Upper lobe of left lung (tissue), 6 donors: ENCODE data around the gene HES4. TPM values are rescaled to one million over a fixed set of nuclear protein-coding genes. Genes with fewer than 3 reads are reported as not detected.
A peak's percentile ranks its signal among the peaks of the same experiment; 100 is the strongest.
"Not testable (repeated sequence)": the region's sequence is repeated elsewhere in the genome, so short reads cannot be mapped to it uniquely, and the experiment has no call there.

Experiments
- ATAC-seq, 2 donors: fragments of 200-7000 bp; cut with Tn5 transposase; one replicate each; pipeline ENCODE4 v1.9.1; 2022; ENCODE audit warnings: mild to moderate bottlenecking in 2 of 2, moderate library complexity in 2 of 2; ENCODE audit not compliant: low FRiP score in 2 of 2
- DNase-seq, 2 donors: peaks; one replicate each; pipeline ENCODE4 v3.0.0-alpha.2; 2019 to 2020
- H3K27ac ChIP-seq, 4 donors: fragments of 200-600 bp; sonication (generic); one replicate each; pipeline ENCODE4 v1.5.1; 2016 to 2019
- H3K27me3 ChIP-seq, 4 donors: fragments of 200-600 bp; sonication (generic); one replicate each; pipeline ENCODE4 v1.5.1; 2017 to 2019
- H3K36me3 ChIP-seq, 4 donors: fragments of 200-600 bp; sonication (generic); one replicate each; pipeline ENCODE4 v1.5.1; 2016 to 2019
- H3K4me1 ChIP-seq, 4 donors: fragments of 200-600 bp; sonication (generic); one replicate each; pipeline ENCODE4 v1.5.1; 2018 to 2019
- H3K4me3 ChIP-seq, 4 donors: fragments of 200-600 bp; sonication (generic); one replicate each; pipeline ENCODE4 v1.5.1; 2017 to 2019; ENCODE audit warnings: mild to moderate bottlenecking in 2 of 4, moderate library complexity in 1 of 4
- H3K9me3 ChIP-seq, 4 donors: fragments of 200-600 bp; sonication (generic); one replicate each; pipeline ENCODE4 v1.5.1; 2018 to 2019
- EP300 ChIP-seq, 4 donors: sonication (generic); formaldehyde crosslinking; IDR thresholded peaks; one replicate each; pipeline ENCODE4 v1.5.1; 2017; ENCODE audit warnings: antibody characterized with exemption in 4 of 4, control low read depth in 2 of 4
- POLR2A ChIP-seq, 4 donors: fragments of 450-650 bp; IDR thresholded peaks; one replicate each; pipeline ENCODE4 v1.5.1; 2016 to 2017; ENCODE audit warnings: antibody characterized with exemption in 4 of 4, mild to moderate bottlenecking in 2 of 4
- POLR2AphosphoS5 ChIP-seq, 2 donors: sonication (generic); formaldehyde crosslinking; IDR thresholded peaks; one replicate each; pipeline ENCODE4 v1.5.1; 2017; ENCODE audit warnings: antibody characterized with exemption in 2 of 2
- WGBS, 2 donors: methylation state at CpG; one replicate each; pipeline ENCODE4 v1.1.5; 2017 to 2018; 5-methylcytosine and 5-hydroxymethylcytosine counted together
- total RNA-seq, 6 donors: library from RNA; depleted of rRNA in 4 of 6; stranded (reverse); fragments of >200 nt in 4 of 6; gene quantifications; one replicate each; pipeline versions ENCODE4 v1.1.0 to v1.2.1, GENCODE V29; 2016 to 2021
- TF ChIP-seq, protein P1 (sequence below), 6 experiments: fragments of 450-650 bp in 4 of 6; fragments of 200-600 bp in 2 of 6; sonication (generic) in 2 of 6; IDR thresholded peaks; one replicate each; pipeline ENCODE4 v1.5.1; 2016 to 2019; ENCODE audit warnings: antibody characterized with exemption in 6 of 6
- donor health status: DM: no; HTN: no; CAD: no; lungs with moderate emphysema.
- donor health status: DM: no; HTN: yes; CAD: no; lungs with severe emphysema.

HES4 gene
- total RNA-seq, 6 donors from 2014 or later: 26.5 to 55.0 (median 35.0) TPM

DNA sequence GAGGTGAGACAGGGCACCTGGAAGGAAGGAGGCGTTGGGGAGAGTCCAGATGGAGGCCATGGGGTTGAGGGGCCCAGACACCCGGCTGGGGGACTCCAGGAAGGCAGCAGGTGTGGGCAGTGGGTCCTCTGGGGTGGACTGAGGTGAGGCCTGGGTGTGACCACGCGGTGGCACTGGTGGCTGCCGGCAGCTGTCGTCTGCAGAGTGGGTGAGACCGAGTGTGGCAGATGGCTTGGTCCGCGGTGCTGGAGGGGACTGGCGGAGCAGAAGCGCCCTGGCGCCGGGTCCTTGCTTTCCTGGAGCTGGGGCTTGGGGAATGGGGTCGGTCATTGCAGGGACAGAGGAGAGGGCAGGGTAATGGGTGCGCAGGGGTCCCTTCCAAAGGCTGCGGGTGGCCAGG is 32.5 kb upstream of the HES4 start:
- peak overlapping the region in 3 of 4 donors; percentile 50 to 59 (median 51) for H3K4me3 ChIP-seq
- DNase-seq (peak in 1 of 2 donors; percentile 86), ATAC-seq (peak; percentile 3 to 25)
- H3K36me3 ChIP-seq: peaks cover 0 to 4% (median 0%) of the 10 kb centered on the region in 4 donors
- H3K9me3 ChIP-seq: no peaks in the 10 kb centered on the region
- peak overlapping the region in 1 of 4 donors; percentile 26 for H3K27ac ChIP-seq
- H3K4me1 ChIP-seq: peaks cover 17 to 31% (median 22%) of the 10 kb centered on the region in 4 donors
- H3K27me3 ChIP-seq: peaks cover 0 to 22% (median 8%) of the 10 kb centered on the region in 4 donors
- TF ChIP-seq POLR2A (IDR thresholded peaks at IDR 0.05) (no peak), EP300 (IDR thresholded peaks at IDR 0.05) (no peak), POLR2AphosphoS5 (IDR thresholded peaks at IDR 0.05) (no peak)
- TF ChIP-seq, protein P1, sequence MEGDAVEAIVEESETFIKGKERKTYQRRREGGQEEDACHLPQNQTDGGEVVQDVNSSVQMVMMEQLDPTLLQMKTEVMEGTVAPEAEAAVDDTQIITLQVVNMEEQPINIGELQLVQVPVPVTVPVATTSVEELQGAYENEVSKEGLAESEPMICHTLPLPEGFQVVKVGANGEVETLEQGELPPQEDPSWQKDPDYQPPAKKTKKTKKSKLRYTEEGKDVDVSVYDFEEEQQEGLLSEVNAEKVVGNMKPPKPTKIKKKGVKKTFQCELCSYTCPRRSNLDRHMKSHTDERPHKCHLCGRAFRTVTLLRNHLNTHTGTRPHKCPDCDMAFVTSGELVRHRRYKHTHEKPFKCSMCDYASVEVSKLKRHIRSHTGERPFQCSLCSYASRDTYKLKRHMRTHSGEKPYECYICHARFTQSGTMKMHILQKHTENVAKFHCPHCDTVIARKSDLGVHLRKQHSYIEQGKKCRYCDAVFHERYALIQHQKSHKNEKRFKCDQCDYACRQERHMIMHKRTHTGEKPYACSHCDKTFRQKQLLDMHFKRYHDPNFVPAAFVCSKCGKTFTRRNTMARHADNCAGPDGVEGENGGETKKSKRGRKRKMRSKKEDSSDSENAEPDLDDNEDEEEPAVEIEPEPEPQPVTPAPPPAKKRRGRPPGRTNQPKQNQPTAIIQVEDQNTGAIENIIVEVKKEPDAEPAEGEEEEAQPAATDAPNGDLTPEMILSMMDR (IDR thresholded peaks at IDR 0.05): no peak
- 44 to 49% methylated on average over 14 to 16 of the region's 16 CpGs for WGBS, 2 donors

DNA sequence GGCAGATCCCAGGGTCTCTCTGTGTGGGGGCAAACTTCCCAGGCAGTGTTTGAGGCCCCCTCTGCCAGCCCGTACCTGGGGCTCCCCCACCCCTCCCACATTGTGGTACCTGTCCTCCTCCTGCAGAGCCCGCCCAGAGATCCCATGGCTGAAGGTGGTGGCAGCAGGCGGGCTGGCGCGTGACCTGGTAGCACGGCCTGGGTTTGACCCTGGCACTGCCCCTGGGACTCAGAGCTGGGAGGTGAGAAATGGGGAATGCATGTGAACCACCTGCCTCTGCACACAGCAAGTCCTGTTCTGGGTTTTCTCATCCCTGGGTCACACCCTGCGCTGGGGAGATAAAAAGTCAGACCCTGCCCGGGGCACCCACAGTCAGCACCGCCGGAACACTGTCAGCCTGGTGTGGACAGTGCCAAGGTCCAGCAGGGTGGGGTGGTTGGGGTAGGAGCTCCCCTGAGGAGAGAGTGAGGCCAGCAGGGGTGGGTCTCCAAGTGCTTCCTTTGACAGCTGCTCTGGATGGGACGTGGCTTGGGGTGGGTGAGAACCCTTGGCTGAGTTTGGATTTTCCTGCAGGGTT is 31.9 kb upstream of the HES4 start:
- DNase-seq (peak in 1 of 2 donors; percentile 59), ATAC-seq (no peak)
- H3K4me1 ChIP-seq: peaks cover 17 to 35% (median 22%) of the 10 kb centered on the region in 4 donors
- 88 to 96% methylated on average over 9 to 11 of the region's 11 CpGs for WGBS, 2 donors
- H3K27me3 ChIP-seq: peaks cover 0 to 22% (median 8%) of the 10 kb centered on the region in 4 donors
- TF ChIP-seq, protein P1 (IDR thresholded peaks at IDR 0.05): no peak
- TF ChIP-seq EP300 (IDR thresholded peaks at IDR 0.05): no peak
- no peak for TF ChIP-seq POLR2AphosphoS5 (IDR thresholded peaks at IDR 0.05)
- TF ChIP-seq POLR2A (IDR thresholded peaks at IDR 0.05): no peak
- H3K27ac ChIP-seq: no peak overlapping the region
- no peak overlapping the region for H3K4me3 ChIP-seq
- no peaks in the 10 kb centered on the region for H3K9me3 ChIP-seq
- peaks cover 0 to 4% (median 0%) of the 10 kb centered on the region in 4 donors for H3K36me3 ChIP-seq

DNA sequence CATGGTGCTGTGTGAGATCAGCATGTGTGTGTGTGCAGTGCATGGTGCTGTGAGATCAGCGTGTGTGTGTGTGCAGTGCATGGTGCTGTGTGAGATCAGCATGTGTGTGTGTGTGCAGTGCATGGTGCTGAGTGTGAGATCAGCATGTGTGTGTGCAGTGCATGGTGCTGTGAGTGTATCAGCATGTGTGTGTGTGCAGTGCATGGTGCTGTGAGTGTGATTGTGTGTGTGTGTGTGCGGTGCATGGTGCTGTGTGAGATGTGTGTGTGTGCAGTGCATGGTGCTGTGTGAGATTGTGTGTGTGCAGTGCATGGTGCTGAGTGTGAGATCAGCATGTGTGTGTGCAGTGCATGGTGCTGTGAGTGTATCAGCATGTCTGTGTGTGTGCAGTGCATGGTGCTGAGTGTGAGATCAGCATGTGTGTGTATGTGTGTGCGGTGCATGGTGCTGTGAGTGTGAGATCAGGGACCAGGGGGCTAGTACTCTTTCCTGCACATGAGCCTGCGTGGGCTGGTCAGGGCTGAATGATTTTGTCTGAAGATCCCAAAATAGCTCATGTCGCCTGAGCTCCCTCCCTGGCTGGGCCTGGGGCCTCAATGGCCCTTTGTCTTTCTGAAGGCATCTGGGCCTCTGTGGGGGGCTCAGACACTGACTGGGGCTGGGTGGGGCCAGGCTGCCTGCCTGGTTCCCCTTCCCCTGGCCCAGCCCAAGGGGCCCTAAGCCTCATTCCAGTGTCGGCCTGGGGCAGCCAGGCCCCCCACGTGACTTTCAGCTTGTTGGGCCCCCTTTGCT is 31.2 kb upstream of the HES4 start:
- not testable (repeated sequence) for H3K9me3 ChIP-seq, H3K27ac ChIP-seq, ATAC-seq, H3K4me3 ChIP-seq, H3K36me3 ChIP-seq
- DNase-seq: peak in 1 of 2 donors; percentile 46
- H3K27me3 ChIP-seq: peaks cover 0 to 22% (median 8%) of the 10 kb centered on the region in 4 donors
- 73 to 79% methylated on average over 5 to 6 of the region's 7 CpGs for WGBS, 2 donors
- peaks cover 18 to 41% (median 22%) of the 10 kb centered on the region in 4 donors for H3K4me1 ChIP-seq

DNA sequence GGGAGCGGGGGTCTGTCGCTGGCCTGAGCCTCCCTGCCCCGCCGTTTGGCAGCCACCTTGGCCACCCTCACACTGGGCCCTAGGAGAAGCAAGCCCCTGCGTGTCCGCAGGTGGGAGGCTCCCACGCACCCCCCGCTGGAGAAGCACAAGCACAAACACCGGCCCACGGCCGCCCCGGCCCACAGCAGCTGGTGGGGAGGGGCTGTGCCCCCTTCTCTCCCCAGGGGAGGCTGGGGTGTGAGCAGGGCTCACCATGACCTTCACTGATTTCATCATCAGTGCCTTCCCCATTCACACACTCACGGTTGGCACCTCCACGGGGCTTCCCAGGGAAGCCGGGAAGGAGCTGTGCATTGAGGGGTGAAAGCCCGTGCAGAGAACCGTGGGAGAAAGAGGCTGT is 27.9 kb upstream of the HES4 start:
- Histone ChIP-seq H3K27ac (no peak overlapping the region), H3K27me3 (peaks cover 0 to 5% (median 2%) of the 10 kb centered on the region in 4 donors), H3K9me3 (no peaks in the 10 kb centered on the region), H3K4me3 (no peak overlapping the region), H3K36me3 (no peaks in the 10 kb centered on the region), H3K4me1 (peaks cover 27 to 58% (median 35%) of the 10 kb centered on the region in 4 donors)
- 80 to 86% methylated on average over 13 of the region's 17 CpGs for WGBS, 2 donors
- ATAC-seq: no peak
- DNase-seq: peak in 1 of 2 donors; percentile 82
- TF ChIP-seq EP300 (IDR thresholded peaks at IDR 0.05) (no peak), POLR2AphosphoS5 (IDR thresholded peaks at IDR 0.05) (no peak), POLR2A (IDR thresholded peaks at IDR 0.05) (no peak)
- TF ChIP-seq, protein P1 (IDR thresholded peaks at IDR 0.05): no peak

DNA sequence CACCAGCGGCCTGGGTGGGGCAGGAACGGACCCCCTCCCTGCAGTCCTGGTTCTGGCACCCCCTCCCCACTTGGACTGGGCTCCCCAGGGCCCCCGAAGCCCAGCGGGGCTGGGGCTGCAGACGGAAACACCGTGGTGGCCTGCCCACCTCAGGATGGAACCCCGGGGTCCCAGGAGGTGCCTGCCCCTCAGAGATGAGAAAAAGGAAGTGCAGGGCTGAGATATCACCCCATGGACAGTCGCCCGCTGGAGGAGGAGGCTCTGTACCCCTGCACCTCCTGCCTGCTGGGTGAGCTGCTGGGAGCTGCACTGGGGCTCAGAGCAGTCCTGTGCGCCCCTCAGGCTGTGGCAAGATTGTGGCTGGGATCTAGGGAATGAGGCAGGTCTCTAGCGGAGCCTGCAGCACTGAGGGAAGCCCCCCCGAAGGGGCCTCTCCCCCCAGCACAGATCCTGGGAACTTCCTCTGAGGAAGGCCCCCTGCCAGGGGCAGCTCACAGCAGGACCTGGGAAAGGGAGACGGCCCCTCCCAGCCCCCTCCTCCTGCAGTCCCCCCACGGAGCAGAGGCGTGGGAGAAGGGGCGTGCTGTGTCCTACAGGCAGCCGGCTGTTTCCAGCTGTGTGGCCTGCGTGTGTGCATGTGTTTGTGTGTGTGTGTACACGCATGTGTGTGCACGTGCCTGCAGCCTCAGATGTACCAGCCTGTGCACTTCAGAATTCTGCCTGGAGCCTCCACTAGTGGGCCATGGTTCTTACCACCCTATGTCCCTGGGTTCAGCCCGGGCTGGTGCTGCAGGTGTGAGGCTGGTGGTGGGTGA is 26.9 kb upstream of the HES4 start:
- peak in 1 of 2 donors; percentile 75 for DNase-seq
- WGBS, 2 donors: 70 to 73% methylated on average over 3 to 16 of the region's 21 CpGs
- no peak for TF ChIP-seq POLR2AphosphoS5 (IDR thresholded peaks at IDR 0.05)
- TF ChIP-seq, protein P1 (IDR thresholded peaks at IDR 0.05): no peak
- no peak for TF ChIP-seq POLR2A (IDR thresholded peaks at IDR 0.05)
- TF ChIP-seq EP300 (IDR thresholded peaks at IDR 0.05): no peak

More for the DNA sequence above, 26.9 kb upstream of the HES4 start:
- peaks cover 21 to 57% (median 29%) of the 10 kb centered on the region in 4 donors for H3K4me1 ChIP-seq
- no peaks in the 10 kb centered on the region for H3K27me3 ChIP-seq
- H3K9me3 ChIP-seq: no peaks in the 10 kb centered on the region
- ATAC-seq: no peak
- no peaks in the 10 kb centered on the region for H3K36me3 ChIP-seq
- H3K4me3 ChIP-seq: no peak overlapping the region
- no peak overlapping the region for H3K27ac ChIP-seq
